HG03565 (cell line): ENCODE measurements around the gene CNTFR.

Experiments
- ATAC-seq: cut with Tn5 transposase; IDR thresholded peaks from one replicate; pipeline ENCODE4 v1.9.1; 2021; ENCODE audit warnings: mild to moderate bottlenecking, moderate library complexity; ENCODE audit not compliant: unreplicated experiment

CNTFR gene

DNA sequence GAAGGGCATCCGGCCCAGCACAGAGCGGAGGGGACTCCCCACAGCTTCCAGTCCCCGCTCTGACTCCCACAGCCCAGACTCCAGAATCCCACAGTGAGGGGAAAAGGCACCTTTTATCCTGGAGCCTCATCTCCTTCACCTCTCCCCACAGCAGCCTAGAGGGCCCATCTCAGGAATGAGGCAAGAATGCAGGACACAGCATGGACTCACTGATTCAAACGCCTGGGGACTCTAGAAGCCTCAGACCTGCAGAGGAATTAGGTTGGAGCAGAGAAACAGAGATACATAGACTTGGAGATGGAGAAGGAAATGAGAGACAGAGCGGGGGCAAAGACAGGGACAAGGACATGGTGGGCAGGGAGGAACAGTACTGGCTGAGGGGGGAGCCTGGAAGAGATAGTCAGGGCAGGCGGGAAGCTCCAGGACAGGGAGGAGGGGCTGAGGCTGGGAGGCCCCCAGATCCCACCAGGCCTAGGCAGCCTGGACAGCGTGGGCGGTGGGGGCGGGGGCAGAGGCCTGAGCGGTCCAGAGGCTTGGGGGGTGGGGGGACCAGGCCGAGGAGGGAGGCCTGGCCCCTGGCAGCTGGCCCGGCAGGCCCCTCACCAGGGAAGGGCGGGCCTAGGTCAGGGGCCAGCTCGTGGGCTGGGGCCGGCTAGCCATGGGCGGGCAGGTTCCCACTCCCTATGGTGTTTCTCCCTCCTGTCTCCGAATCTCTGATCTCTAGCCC is 15.8 kb downstream of the CNTFR start:
- ATAC-seq = no peak

GRCh38 chr9:34572628-34573027 is 16.9 kb downstream of the CNTFR start:
- ATAC-seq = no peak

- ATAC-seq = no peak
Observed at GRCh38 chr9:34572092-34572491, 17.4 kb downstream of the CNTFR start.

DNA sequence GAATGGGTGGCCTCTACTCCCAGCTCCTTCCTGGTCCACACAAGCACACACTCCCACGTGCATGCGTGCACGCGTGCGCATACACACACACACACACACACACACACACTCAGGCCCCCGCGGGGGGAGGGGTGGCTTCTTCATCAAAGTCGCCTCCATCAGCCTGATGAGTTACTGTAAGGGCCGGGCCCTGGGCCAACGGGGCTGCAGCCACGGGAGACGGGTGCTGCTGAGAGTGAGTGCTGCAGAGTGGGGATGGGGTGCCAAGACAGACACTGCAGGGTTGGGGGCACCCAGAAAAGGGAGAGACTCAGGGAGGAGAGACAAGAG is 18.1 kb downstream of the CNTFR start:
- no peak for ATAC-seq

- ATAC-seq = no peak
Observed at GRCh38 chr9:34570809-34571480, 18.6 kb downstream of the CNTFR start.

DNA sequence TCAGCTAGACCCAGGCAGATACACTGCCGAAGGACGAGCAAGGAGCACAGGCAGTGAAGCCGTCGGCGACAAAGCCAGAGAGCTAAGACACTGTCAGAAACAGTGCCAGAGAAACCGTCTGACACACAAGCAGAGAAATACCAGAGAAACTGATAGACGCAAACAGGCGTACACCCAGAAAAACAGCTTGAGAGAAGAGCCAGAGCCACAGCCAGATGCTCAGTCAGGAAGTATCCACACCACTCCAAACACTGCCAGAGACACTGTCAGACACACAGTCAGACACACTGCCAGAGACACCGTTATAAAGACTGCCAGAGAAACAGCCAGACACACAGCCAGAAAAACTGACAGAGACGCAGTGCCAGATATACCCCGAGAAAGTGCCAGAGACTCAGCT is 19.1 kb downstream of the CNTFR start:
- ATAC-seq = no peak

DNA sequence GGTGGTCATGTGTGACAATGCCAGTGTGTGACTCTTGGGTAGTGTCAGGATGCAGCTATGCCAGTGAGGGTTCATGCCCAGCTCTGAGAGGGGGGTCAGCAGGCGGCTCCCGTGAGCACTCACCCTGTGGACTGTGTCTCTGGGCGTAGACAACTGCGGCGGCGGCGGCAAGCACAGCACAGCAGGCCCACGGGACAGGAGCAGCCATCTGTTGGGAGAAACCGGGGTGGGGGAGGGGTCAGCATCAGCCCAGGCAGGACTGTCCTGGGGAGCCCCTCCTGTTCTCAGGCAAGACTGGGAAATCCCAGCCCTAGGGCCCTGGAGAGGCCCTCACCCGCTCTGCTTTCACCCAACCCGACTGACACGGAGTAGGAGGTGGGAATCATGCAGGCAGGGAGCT is 20.8 kb downstream of the CNTFR start:
- ATAC-seq = no peak

- ATAC-seq = no peak
Observed at GRCh38 chr9:34568133-34568532, 21.4 kb downstream of the CNTFR start.

GRCh38 chr9:34566972-34567371 is 22.6 kb downstream of the CNTFR start:
- ATAC-seq = no peak

DNA sequence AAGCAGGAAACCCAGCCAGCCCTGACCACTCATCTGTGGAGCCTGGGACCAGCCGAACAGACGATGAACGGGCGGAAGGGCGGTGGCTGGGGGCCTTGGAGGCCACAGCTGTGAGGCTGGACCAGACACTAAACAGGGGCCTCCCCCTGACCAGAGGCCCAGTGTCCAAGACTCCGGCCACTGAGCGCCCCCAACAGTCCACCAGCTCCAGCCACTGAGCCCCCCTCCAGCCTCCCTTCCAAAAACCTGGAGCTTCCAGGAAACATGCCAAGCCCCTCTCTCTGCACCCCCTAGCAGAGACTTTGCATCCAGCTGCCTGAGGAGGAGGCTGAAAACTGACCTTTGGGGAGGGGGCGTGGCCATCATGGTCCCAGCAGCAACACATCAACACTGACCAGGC is 23.2 kb downstream of the CNTFR start:
- no peak for ATAC-seq

DNA sequence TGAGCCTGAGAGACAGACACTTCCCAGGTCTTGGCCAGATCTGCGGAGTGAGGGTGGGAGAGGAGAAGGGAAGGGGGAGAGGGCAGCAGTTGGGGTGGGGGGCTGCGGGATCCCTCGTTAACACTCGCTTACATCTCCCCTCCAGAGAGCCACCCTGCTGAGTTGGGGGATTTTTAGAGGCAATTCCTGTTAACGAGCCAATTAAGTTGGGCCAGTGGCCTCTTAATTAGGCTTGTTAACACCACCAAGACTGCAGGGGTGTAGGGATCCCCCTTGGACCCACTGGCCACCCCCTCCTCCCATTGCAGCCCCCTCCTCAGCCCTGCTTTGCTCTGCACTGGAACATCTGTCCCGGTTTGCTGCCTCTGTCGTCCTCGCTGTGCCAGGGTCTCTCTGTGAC is 23.7 kb downstream of the CNTFR start:
- no peak for ATAC-seq

DNA sequence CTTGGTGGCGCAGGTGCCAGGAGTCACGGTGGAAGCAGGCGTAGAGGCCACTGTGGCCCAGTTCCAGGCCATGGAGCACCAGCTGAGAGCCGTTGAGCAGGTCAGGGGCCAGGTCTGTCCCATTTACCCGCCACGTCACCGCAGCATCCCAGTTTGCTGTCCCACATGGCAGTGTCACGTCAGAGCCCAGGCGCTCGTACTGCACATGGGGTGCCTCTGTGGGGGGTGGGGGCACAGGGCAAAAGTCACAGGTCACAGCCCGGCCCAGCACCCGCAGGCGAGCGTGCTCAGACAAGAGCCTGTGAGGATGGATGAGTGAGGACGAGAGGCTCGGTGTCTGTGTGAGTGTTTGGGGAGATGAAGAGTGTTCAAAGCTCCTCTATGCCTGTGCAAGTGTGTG is 24.9 kb downstream of the CNTFR start:
- no peak for ATAC-seq

GRCh38 chr9:34563262-34563661 is 26.3 kb downstream of the CNTFR start:
- ATAC-seq = no peak

DNA sequence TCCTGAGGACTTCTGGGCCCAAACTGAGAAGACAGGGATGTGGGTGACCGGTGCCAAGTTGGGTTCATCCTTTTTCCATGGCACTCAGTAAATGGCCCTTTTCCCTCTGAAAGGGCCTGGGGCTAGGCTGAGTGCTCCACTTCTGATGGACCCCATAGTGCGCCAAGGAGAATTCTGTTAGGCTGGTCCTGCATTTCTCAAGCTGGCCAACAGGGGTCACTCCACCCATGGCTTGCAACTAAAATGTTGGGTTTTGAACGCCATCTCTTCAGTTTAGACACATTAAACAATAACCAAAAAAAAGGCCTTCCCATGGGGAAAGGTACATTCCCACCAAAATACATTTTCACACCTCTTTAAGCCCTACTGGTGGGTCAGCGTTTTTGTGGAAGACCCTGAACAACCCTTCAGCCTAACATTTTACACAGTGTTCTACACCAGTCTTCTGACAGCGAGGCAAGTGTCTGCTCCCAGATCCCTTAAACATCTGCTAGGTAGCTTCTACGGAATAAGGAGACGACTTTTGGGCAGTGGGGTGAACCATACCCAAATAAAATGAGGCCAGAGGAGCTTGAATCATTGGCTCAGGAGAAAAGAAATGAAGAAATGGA is 27.3 kb downstream of the CNTFR start:
- ATAC-seq = no peak

DNA sequence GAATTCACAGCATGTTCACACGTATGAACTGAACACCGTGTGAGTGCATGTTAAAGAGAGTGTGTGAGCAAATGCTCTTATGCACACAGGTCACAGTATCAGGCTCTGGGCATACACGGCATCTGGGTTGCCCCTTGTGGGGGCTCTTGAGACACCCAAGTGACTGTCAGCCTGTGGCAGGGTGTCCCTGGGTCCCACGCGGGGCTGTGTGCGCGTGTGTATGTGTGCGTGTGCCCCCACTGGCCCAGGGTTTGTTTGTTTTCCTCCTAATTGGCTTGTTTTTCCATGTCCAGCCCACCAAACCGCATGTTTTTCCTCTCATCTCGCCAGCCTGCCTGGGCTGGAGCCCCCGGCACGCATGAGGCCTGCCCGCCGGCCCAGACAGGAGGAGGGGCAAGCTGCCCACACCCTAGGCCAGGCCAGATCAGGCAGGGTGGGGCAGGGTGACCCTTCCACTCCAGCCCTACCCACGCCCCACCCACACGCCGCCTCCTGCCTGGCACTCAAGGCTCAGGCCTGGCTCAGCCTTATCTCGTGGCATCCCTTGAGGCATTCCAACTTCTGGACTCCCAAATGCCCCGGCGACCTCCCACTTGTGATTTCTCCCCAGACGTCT is 28.8 kb downstream of the CNTFR start:
- no peak for ATAC-seq

DNA sequence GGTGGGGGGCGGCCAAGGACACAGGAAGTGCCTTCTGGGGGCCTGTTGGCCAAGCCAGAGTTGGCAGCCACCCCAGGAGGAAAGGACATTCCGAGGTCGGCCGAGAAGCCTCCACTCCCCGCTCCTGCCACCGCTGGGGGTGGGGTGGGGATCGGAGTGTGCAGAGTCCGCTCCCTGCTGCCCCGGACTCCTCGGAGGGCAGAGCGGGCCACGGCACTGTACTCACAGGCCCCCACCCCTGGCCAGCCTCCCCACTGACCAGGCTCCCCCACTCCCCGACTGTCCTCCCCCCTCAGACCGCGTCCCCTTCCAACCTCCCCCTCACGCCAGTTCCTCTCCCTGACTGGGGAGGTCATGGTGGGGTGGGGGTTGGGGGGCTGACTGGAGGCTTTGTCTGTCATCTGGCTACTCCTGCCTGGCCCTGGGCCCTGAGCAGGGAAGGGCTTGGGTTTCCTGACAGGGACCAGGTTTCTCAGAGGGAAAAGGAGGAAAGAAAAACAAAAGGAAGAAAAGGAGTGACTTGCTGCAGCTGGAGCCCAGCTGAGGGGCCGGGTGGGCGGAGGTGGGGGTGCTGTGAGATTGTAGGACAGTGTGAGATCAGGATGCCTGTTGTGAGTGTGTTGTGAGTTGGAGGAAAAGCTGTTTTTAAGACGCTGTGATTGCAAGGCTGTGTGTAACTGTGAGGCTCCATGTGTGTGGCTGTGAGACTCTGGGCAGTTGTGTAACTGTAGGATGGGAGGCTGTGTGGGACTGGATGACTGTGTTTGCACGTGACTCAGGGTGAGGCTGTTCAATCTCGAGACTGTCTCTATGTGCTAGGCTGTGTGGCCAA is 29.7 kb downstream of the CNTFR start:
- no peak for ATAC-seq

GRCh38 chr9:34558919-34559623 is 30.5 kb downstream of the CNTFR start:
- no peak for ATAC-seq

GRCh38 chr9:34558364-34558763 is 31.2 kb downstream of the CNTFR start:
- no peak for ATAC-seq

GRCh38 chr9:34557426-34558321 is 31.9 kb downstream of the CNTFR start:
- no peak for ATAC-seq

DNA sequence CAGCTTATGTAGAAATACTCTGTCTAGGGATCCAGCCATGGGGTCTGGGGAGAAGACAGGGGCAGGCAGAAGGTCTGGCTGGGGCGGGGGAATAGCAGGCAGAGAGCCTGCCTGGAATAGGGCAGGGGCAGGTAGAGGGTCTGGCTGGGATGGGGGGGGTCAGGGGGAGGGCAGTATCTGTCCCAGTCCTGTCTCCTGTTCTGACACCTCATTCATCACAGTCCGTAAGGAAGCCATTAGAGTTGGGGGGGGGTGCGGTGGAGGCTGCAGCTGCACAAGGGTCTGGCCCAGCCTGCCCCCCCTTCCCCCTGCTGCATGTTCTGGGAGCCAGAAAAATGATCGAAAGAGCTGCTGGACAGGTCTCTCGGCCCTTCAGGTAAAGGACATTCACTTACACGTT is 32.6 kb downstream of the CNTFR start:
- ATAC-seq = no peak
